Subcutaneous abdominal adipose tissue (tissue), 5 donors: ENCODE measurements around the gene CHRDL2.

Source experiments
- H3K27ac ChIP-seq: one replicate; pipeline ENCODE4 v1.7.0; 2013; ENCODE audit warnings: low read depth, mild to moderate bottlenecking, inconsistent platforms, low read length, moderate library complexity
- H3K27me3 ChIP-seq, 5 donors: one replicate each; pipeline ENCODE4 v1.7.0; 2013; ENCODE audit warnings: low read length in 5 of 5, inconsistent platforms in 1 of 5; ENCODE audit not compliant: control insufficient read depth in 5 of 5, insufficient read depth in 4 of 5
- H3K36me3 ChIP-seq, 5 donors: one replicate each; pipeline ENCODE4 v1.7.0; 2013; ENCODE audit warnings: low read length in 5 of 5; ENCODE audit not compliant: control insufficient read depth in 5 of 5, insufficient read depth in 5 of 5
- H3K4me1 ChIP-seq, 5 donors: one replicate each; pipeline ENCODE4 v1.7.0; 2013; ENCODE audit warnings: low read length in 5 of 5, mild to moderate bottlenecking in 3 of 5, moderate library complexity in 1 of 5; ENCODE audit not compliant: control insufficient read depth in 5 of 5, insufficient read depth in 5 of 5
- H3K4me3 ChIP-seq, 5 donors: one replicate each; pipeline ENCODE4 v1.7.0; 2013; ENCODE audit warnings: low read length in 5 of 5, low read depth in 1 of 5
- H3K9ac ChIP-seq, 5 donors: one replicate each; pipeline ENCODE4 v1.7.0; 2013; ENCODE audit warnings: low read length in 5 of 5, mild to moderate bottlenecking in 4 of 5, moderate library complexity in 3 of 5
- H3K9me3 ChIP-seq, 5 donors: one replicate each; pipeline ENCODE4 v1.7.0; 2013; ENCODE audit warnings: low read length in 5 of 5; ENCODE audit not compliant: control insufficient read depth in 5 of 5
- donor health status: healthy.
- donor health status: healthy.
- donor health status: healthy.
- donor health status: healthy.
- donor health status: healthy.

CHRDL2 gene

GRCh38 chr11:74654976-74655375 lies 76.2 kb downstream of the CHRDL2 start:
- Histone ChIP-seq H3K9me3 (no peaks in the 10 kb centered on the region), H3K36me3 (peaks cover 0 to 8% (median 0%) of the 10 kb centered on the region in 5 donors), H3K27me3 (no peaks in the 10 kb centered on the region), H3K9ac (no peak overlapping the region), H3K4me1 (no peaks in the 10 kb centered on the region), H3K4me3 (no peak overlapping the region), H3K27ac (no peak overlapping the region)

GRCh38 chr11:74650498-74650897 lies 80.7 kb downstream of the CHRDL2 start:
- Histone ChIP-seq H3K4me3 (no peak overlapping the region), H3K4me1 (no peaks in the 10 kb centered on the region), H3K27me3 (no peaks in the 10 kb centered on the region), H3K27ac (no peak overlapping the region), H3K36me3 (peaks cover 0 to 12% (median 9%) of the 10 kb centered on the region in 5 donors), H3K9me3 (no peaks in the 10 kb centered on the region), H3K9ac (no peak overlapping the region)

- Histone ChIP-seq H3K4me3 (no peak overlapping the region), H3K9ac (no peak overlapping the region), H3K27ac (no peak overlapping the region), H3K9me3 (no peaks in the 10 kb centered on the region), H3K4me1 (no peaks in the 10 kb centered on the region), H3K36me3 (peaks cover 0 to 14% (median 9%) of the 10 kb centered on the region in 5 donors), H3K27me3 (no peaks in the 10 kb centered on the region)
These were observed 82.3 kb downstream of the CHRDL2 start for GRCh38 chr11:74648894-74649293.

GRCh38 chr11:74647831-74648230 lies 83.4 kb downstream of the CHRDL2 start:
- H3K9me3 ChIP-seq, result no peaks in the 10 kb centered on the region
- no peak overlapping the region for H3K9ac ChIP-seq
- no peaks in the 10 kb centered on the region for H3K4me1 ChIP-seq
- no peaks in the 10 kb centered on the region for H3K27me3 ChIP-seq
- no peak overlapping the region for H3K4me3 ChIP-seq
- peaks cover 0 to 16% (median 10%) of the 10 kb centered on the region in 5 donors for H3K36me3 ChIP-seq
- no peak overlapping the region for H3K27ac ChIP-seq

- H3K36me3 ChIP-seq, result peaks cover 0 to 15% (median 10%) of the 10 kb centered on the region in 5 donors
- no peak overlapping the region for H3K27ac ChIP-seq
- no peaks in the 10 kb centered on the region for H3K4me1 ChIP-seq
- no peaks in the 10 kb centered on the region for H3K9me3 ChIP-seq
- no peak overlapping the region for H3K4me3 ChIP-seq
- no peak overlapping the region for H3K9ac ChIP-seq
- H3K27me3 ChIP-seq, result no peaks in the 10 kb centered on the region
These were observed 83.8 kb downstream of the CHRDL2 start for GRCh38 chr11:74647404-74647803.

- H3K9ac ChIP-seq, result no peak overlapping the region
- no peak overlapping the region for H3K4me3 ChIP-seq
- H3K36me3 ChIP-seq, result peaks cover 0 to 16% (median 10%) of the 10 kb centered on the region in 5 donors
- no peak overlapping the region for H3K27ac ChIP-seq
- H3K9me3 ChIP-seq, result no peaks in the 10 kb centered on the region
- no peaks in the 10 kb centered on the region for H3K27me3 ChIP-seq
- no peaks in the 10 kb centered on the region for H3K4me1 ChIP-seq
These were observed 84.3 kb downstream of the CHRDL2 start for GRCh38 chr11:74646954-74647353.
